Prostate gland (tissue), 2 donors: ENCODE measurements around the gene ARAP3. TPM values are rescaled to one million over a fixed set of nuclear protein-coding genes. Genes with fewer than 3 reads are reported as not detected.

Experiments
- DNase-seq: peaks from one replicate; pipeline ENCODE4 v3.0.0-alpha.2; 2019; ENCODE audit warnings: low spot score
- H3K27ac ChIP-seq, 2 donors: fragments of 200-600 bp; sonication (generic); 2 replicates each; pipeline ENCODE4 v1.5.1; 2017 to 2019
- H3K27me3 ChIP-seq: fragments of 200-600 bp; sonication (generic); replicated peaks from 2 replicates; pipeline ENCODE4 v1.5.1; 2019; ENCODE audit not compliant: insufficient read depth
- H3K36me3 ChIP-seq, 2 donors: fragments of 200-600 bp; sonication (generic); 1 replicate in 1 of 2; 2 replicates in 1 of 2; pipeline versions ENCODE4 v1.5.1 to v1.8.1; 2017 to 2019
- H3K4me1 ChIP-seq: fragments of 200-600 bp; sonication (generic); replicated peaks from 2 replicates; pipeline ENCODE4 v1.5.1; 2019
- H3K4me3 ChIP-seq, 2 donors: fragments of 200-600 bp; sonication (generic); 2 replicates each; pipeline ENCODE4 v1.5.1; 2017 to 2019
- H3K9me3 ChIP-seq: fragments of 200-600 bp; sonication (generic); 2 replicates; pipeline ENCODE4 v1.5.1; 2017
- CTCF ChIP-seq, 4 experiments: fragments of 200-600 bp in 2 of 4; fragments of 450-650 bp in 2 of 4; sonication (generic) in 2 of 4; IDR thresholded peaks; 1 replicate in 3 of 4; 2 replicates in 1 of 4; pipeline ENCODE4 v1.5.1; 2016 to 2019; ENCODE audit warnings: antibody characterized with exemption in 4 of 4, mild to moderate bottlenecking in 2 of 4, moderate library complexity in 2 of 4
- POLR2A ChIP-seq: fragments of 450-650 bp; IDR thresholded peaks from one replicate; pipeline ENCODE4 v1.6.1; 2016; ENCODE audit warnings: antibody characterized with exemption, mild to moderate bottlenecking
- POLR2AphosphoS5 ChIP-seq: sonication (generic); formaldehyde crosslinking; IDR thresholded peaks from one replicate; pipeline ENCODE4 v1.6.1; 2017; ENCODE audit warnings: antibody characterized with exemption
- WGBS: methylation state at CpG from one replicate; pipeline ENCODE4 v1.1.5; 2018; 5-methylcytosine and 5-hydroxymethylcytosine counted together
- intact Hi-C: fragments of 100-400 bp; cut with DNase I; formaldehyde crosslinking; loops from one replicate; pipeline ENCODE4 v1.14.2; 2022
- total RNA-seq, 2 donors: library from RNA; depleted of rRNA; stranded (reverse); fragments of >200 nt; gene quantifications; one replicate each; pipeline ENCODE4 v1.1.0, GENCODE V29; 2016

The ARAP3 gene
- total RNA-seq, 2 donors from 2014 or later, result 4.0 to 8.4 TPM

- no peak overlapping the region for H3K4me3 ChIP-seq
- H3K9me3 ChIP-seq, result no peaks in the 10 kb centered on the region
- intact Hi-C loops, result no loop called here
- peak; percentile 72 to 86 (median 74) for TF ChIP-seq CTCF (IDR thresholded peaks at IDR 0.05)
- peak; percentile 59 for TF ChIP-seq POLR2AphosphoS5
- no peak for TF ChIP-seq POLR2A
- peak; percentile 73 for DNase-seq
- H3K27ac ChIP-seq, result no peak overlapping the region
- 46% methylated on average over 10 of the region's 13 CpGs for WGBS
- no peaks in the 10 kb centered on the region for H3K36me3 ChIP-seq
- no peaks in the 10 kb centered on the region for H3K4me1 ChIP-seq
- H3K27me3 ChIP-seq, result no peaks in the 10 kb centered on the region
Observed at GRCh38 chr5:141664733-141665461, 17.1 kb downstream of the ARAP3 start.

- H3K36me3 ChIP-seq, result no peaks in the 10 kb centered on the region
- H3K27ac ChIP-seq, result no peak overlapping the region
- no peaks in the 10 kb centered on the region for H3K4me1 ChIP-seq
- intact Hi-C loops, result no loop called here
- DNase-seq, result no peak
- H3K9me3 ChIP-seq, result no peaks in the 10 kb centered on the region
- 90% methylated on average over 8 of the region's 8 CpGs for WGBS
- no peaks in the 10 kb centered on the region for H3K27me3 ChIP-seq
- TF ChIP-seq CTCF (IDR thresholded peaks at IDR 0.05), result no peak
- no peak for TF ChIP-seq POLR2AphosphoS5
- no peak for TF ChIP-seq POLR2A
- H3K4me3 ChIP-seq, result no peak overlapping the region
Observed at GRCh38 chr5:141663506-141663905, 18.5 kb downstream of the ARAP3 start.

GRCh38 chr5:141662028-141662427 is 20.0 kb downstream of the ARAP3 start:
- Histone ChIP-seq H3K36me3 (no peaks in the 10 kb centered on the region), H3K27ac (no peak overlapping the region), H3K9me3 (no peaks in the 10 kb centered on the region), H3K4me3 (no peak overlapping the region), H3K27me3 (no peaks in the 10 kb centered on the region), H3K4me1 (no peaks in the 10 kb centered on the region)
- WGBS, result 85% methylated on average over 17 of the region's 17 CpGs
- DNase-seq, result no peak
- intact Hi-C loops, result no loop called here
- TF ChIP-seq CTCF (IDR thresholded peaks at IDR 0.05) (no peak), POLR2A (no peak), POLR2AphosphoS5 (no peak)

GRCh38 chr5:141657937-141658545 is 24.0 kb downstream of the ARAP3 start:
- 84% methylated on average over 8 of the region's 8 CpGs for WGBS
- TF ChIP-seq CTCF (IDR thresholded peaks at IDR 0.05), result no peak
- TF ChIP-seq POLR2AphosphoS5, result no peak
- TF ChIP-seq POLR2A, result no peak
- Histone ChIP-seq H3K27ac (no peak overlapping the region), H3K27me3 (no peaks in the 10 kb centered on the region), H3K9me3 (no peaks in the 10 kb centered on the region), H3K36me3 (no peaks in the 10 kb centered on the region), H3K4me3 (no peak overlapping the region), H3K4me1 (no peaks in the 10 kb centered on the region)
- no peak for DNase-seq
- intact Hi-C loops, result no loop called here

GRCh38 chr5:141657404-141657803 is 24.6 kb downstream of the ARAP3 start:
- H3K27ac ChIP-seq, result no peak overlapping the region
- H3K4me1 ChIP-seq, result no peaks in the 10 kb centered on the region
- DNase-seq, result no peak
- no peak for TF ChIP-seq POLR2AphosphoS5
- TF ChIP-seq POLR2A, result no peak
- no peak for TF ChIP-seq CTCF (IDR thresholded peaks at IDR 0.05)
- intact Hi-C loops, result no loop called here
- H3K27me3 ChIP-seq, result no peaks in the 10 kb centered on the region
- WGBS, result 94% methylated on average over 1 of the region's 1 CpG
- H3K4me3 ChIP-seq, result no peak overlapping the region
- H3K9me3 ChIP-seq, result no peaks in the 10 kb centered on the region
- no peaks in the 10 kb centered on the region for H3K36me3 ChIP-seq
